ENCODE results near the gene TMEM150C.

The TMEM150C gene

GRCh38 chr4:82508806-82509428 lies 52.9 kb downstream of the TMEM150C start:
- TF ChIP-seq TOX (CRISPR knock-in tag; IDR thresholded peaks at IDR 0.05; ENCODE audit: borderline replicate concordance), result no peak
- TF ChIP-seq ZNF70 (CRISPR knock-in tag; IDR thresholded peaks at IDR 0.05), result no peak
- no peak for TF ChIP-seq ZFP30 (CRISPR knock-in tag; IDR thresholded peaks at IDR 0.05)
- TF ChIP-seq ESRRG (CRISPR knock-in tag; IDR thresholded peaks at IDR 0.05), result no peak
- TF ChIP-seq ZFP3 (CRISPR knock-in tag; IDR thresholded peaks at IDR 0.05), result no peak
- TF ChIP-seq, protein P1, sequence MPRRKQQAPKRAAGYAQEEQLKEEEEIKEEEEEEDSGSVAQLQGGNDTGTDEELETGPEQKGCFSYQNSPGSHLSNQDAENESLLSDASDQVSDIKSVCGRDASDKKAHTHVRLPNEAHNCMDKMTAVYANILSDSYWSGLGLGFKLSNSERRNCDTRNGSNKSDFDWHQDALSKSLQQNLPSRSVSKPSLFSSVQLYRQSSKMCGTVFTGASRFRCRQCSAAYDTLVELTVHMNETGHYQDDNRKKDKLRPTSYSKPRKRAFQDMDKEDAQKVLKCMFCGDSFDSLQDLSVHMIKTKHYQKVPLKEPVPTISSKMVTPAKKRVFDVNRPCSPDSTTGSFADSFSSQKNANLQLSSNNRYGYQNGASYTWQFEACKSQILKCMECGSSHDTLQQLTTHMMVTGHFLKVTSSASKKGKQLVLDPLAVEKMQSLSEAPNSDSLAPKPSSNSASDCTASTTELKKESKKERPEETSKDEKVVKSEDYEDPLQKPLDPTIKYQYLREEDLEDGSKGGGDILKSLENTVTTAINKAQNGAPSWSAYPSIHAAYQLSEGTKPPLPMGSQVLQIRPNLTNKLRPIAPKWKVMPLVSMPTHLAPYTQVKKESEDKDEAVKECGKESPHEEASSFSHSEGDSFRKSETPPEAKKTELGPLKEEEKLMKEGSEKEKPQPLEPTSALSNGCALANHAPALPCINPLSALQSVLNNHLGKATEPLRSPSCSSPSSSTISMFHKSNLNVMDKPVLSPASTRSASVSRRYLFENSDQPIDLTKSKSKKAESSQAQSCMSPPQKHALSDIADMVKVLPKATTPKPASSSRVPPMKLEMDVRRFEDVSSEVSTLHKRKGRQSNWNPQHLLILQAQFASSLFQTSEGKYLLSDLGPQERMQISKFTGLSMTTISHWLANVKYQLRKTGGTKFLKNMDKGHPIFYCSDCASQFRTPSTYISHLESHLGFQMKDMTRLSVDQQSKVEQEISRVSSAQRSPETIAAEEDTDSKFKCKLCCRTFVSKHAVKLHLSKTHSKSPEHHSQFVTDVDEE (CRISPR knock-in tag; IDR thresholded peaks at IDR 0.05), result no peak
- no peak for TF ChIP-seq PATZ1 (CRISPR knock-in tag; IDR thresholded peaks at IDR 0.05; ENCODE audit: borderline replicate concordance)
- TF ChIP-seq GLIS3 (CRISPR knock-in tag; IDR thresholded peaks at IDR 0.05), result no peak
- TF ChIP-seq ISL1 (CRISPR knock-in tag; IDR thresholded peaks at IDR 0.05), result no peak
- no peak for TF ChIP-seq PPARA (CRISPR knock-in tag; IDR thresholded peaks at IDR 0.05; ENCODE audit: borderline replicate concordance)
- no peak for TF ChIP-seq POU6F1 (CRISPR knock-in tag; IDR thresholded peaks at IDR 0.05; ENCODE audit: borderline replicate concordance, low read depth)
- TF ChIP-seq CSRNP3 (CRISPR knock-in tag; IDR thresholded peaks at IDR 0.05), result no peak
- TF ChIP-seq CSDC2 (CRISPR knock-in tag; IDR thresholded peaks at IDR 0.05), result no peak
- TF ChIP-seq CREB5 (CRISPR knock-in tag; IDR thresholded peaks at IDR 0.05; ENCODE audit: low read depth), result no peak
- no peak for TF ChIP-seq ARNTL (CRISPR knock-in tag; IDR thresholded peaks at IDR 0.05; ENCODE audit: borderline replicate concordance, low read depth)
- TF ChIP-seq ZNF565 (CRISPR knock-in tag; conservative IDR thresholded peaks at IDR 0.05; ENCODE audit: low read depth), result no peak
- TF ChIP-seq OSR1 (CRISPR knock-in tag; IDR thresholded peaks at IDR 0.05), result no peak
- TF ChIP-seq ZC3H10 (CRISPR knock-in tag; IDR thresholded peaks at IDR 0.05), result no peak
- no peak for TF ChIP-seq ZNF8 (CRISPR knock-in tag; IDR thresholded peaks at IDR 0.05)
- ATAC-seq, result no peak

DNA sequence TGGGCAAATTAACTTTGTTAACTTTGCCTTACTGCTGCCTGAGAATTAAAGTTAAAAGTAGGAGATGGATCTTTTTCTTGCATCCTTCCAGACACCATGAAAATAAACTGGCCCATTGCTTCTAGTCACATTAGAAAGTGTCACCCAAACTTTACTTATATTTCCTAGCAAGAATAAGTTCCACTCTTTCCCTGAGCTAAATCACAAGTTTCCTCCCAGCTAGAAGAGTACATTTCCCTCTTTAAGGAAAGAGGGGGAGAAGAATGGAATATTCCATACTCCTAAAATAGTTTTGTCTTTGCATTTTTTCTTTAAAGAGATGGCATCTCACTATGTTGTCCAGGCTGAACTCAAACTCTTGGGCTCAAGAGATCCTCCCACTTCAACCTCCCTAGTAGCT lies 53.8 kb downstream of the TMEM150C start:
- TF ChIP-seq ESRRG (CRISPR knock-in tag; IDR thresholded peaks at IDR 0.05) (no peak), ZNF565 (CRISPR knock-in tag; conservative IDR thresholded peaks at IDR 0.05; ENCODE audit: low read depth) (no peak)

GRCh38 chr4:82501154-82501442 lies 60.7 kb downstream of the TMEM150C start:
- TF ChIP-seq PPARA (CRISPR knock-in tag; IDR thresholded peaks at IDR 0.05; ENCODE audit: borderline replicate concordance) (no peak), ZFP3 (CRISPR knock-in tag; IDR thresholded peaks at IDR 0.05) (no peak), TCF4 (CRISPR knock-in tag; IDR thresholded peaks at IDR 0.05; ENCODE audit: borderline replicate concordance) (no peak), RARB (CRISPR knock-in tag; IDR thresholded peaks at IDR 0.05) (no peak), ISL1 (CRISPR knock-in tag; IDR thresholded peaks at IDR 0.05) (no peak), GLIS3 (CRISPR knock-in tag; IDR thresholded peaks at IDR 0.05) (no peak), CREB5 (CRISPR knock-in tag; IDR thresholded peaks at IDR 0.05; ENCODE audit: low read depth) (no peak), ZNF8 (CRISPR knock-in tag; IDR thresholded peaks at IDR 0.05) (no peak), OSR1 (CRISPR knock-in tag; IDR thresholded peaks at IDR 0.05) (no peak), PATZ1 (CRISPR knock-in tag; IDR thresholded peaks at IDR 0.05; ENCODE audit: borderline replicate concordance) (no peak)
- TF ChIP-seq, protein P1 (CRISPR knock-in tag; IDR thresholded peaks at IDR 0.05), result no peak
- no peak for ATAC-seq

More for the DNA sequence above, 53.8 kb downstream of the TMEM150C start:
- ATAC-seq, result no peak
